Activated CD4-positive, CD25-positive, alpha-beta regulatory T cell treated with anti-CD3 and anti-CD28 coated beads, Interleukin-2, amount 50 U/mL, for 16 hours (primary cell): Measurements from ENCODE around the gene PCIF1.
"Not testable (repeated sequence)": the region's sequence is repeated elsewhere in the genome, so short reads cannot be mapped to it uniquely, and the experiment has no call there.

Experiments
- DNase-seq: peaks from one replicate; pipeline ENCODE4 v3.0.0-alpha.2; 2020; ENCODE audit warnings: low read depth, low spot score

Gene PCIF1

GRCh38 chr20:45994761-45995493 lies 60.4 kb downstream of the PCIF1 start:
- no peak for DNase-seq

- not testable (repeated sequence) for DNase-seq
Observed at GRCh38 chr20:45995495-45996097, 61.1 kb downstream of the PCIF1 start.

GRCh38 chr20:45997187-45997586 lies 62.7 kb downstream of the PCIF1 start:
- DNase-seq = no peak
